ENCODE data around the gene MEGF11.

MEGF11 gene

GRCh38 chr15:65871886-65872285 lies 381.7 kb downstream of the MEGF11 start:
- in situ Hi-C loops (cut with MboI; ENCODE audit: low sequenced_read_pairs), result loop anchor here (25.0 kb wide), 1 partner anchor 235 kb away; no protein-coding TSS in a partner anchor

- in situ Hi-C loops (cut with MboI; ENCODE audit: low sequenced_read_pairs), result loop anchor here (25.0 kb wide), 1 partner anchor 234 kb away; no protein-coding TSS in a partner anchor
These were observed 382.5 kb downstream of the MEGF11 start for GRCh38 chr15:65870889-65871533.

GRCh38 chr15:65869954-65870871 lies 383.3 kb downstream of the MEGF11 start:
- in situ Hi-C loops (cut with MboI; ENCODE audit: low sequenced_read_pairs), result loop anchor here (25.0 kb wide), 1 partner anchor 233 kb away; no protein-coding TSS in a partner anchor

- in situ Hi-C loops (cut with MboI; ENCODE audit: low sequenced_read_pairs), result loop anchor here (25.0 kb wide), 1 partner anchor 232 kb away; no protein-coding TSS in a partner anchor
These were observed 384.2 kb downstream of the MEGF11 start, which contains the start of gene RAB11A for GRCh38 chr15:65869126-65869953. Gene RAB11A, plus strand, starts transcription at chr15:65869491. Its CDS starts 95 bp downstream, at chr15:65869586.

- in situ Hi-C loops (cut with MboI; ENCODE audit: low sequenced_read_pairs), result loop anchor here (25.0 kb wide), 1 partner anchor 231 kb away; no protein-coding TSS in a partner anchor
These were observed 384.9 kb downstream of the MEGF11 start for GRCh38 chr15:65868546-65869125.

GRCh38 chr15:65867933-65868332 lies 385.6 kb downstream of the MEGF11 start:
- in situ Hi-C loops (cut with MboI; ENCODE audit: low sequenced_read_pairs), result loop anchor here (25.0 kb wide), 1 partner anchor 231 kb away; no protein-coding TSS in a partner anchor

GRCh38 chr15:65867244-65867643 lies 386.3 kb downstream of the MEGF11 start:
- in situ Hi-C loops (cut with MboI; ENCODE audit: low sequenced_read_pairs), result loop anchor here (25.0 kb wide), 1 partner anchor 230 kb away; no protein-coding TSS in a partner anchor

GRCh38 chr15:65863106-65863505 lies 390.4 kb downstream of the MEGF11 start:
- in situ Hi-C loops (cut with MboI; ENCODE audit: low sequenced_read_pairs), result loop anchor here (25.0 kb wide), 1 partner anchor 226 kb away; no protein-coding TSS in a partner anchor

- in situ Hi-C loops (cut with MboI; ENCODE audit: low sequenced_read_pairs), result loop anchor here (25.0 kb wide), 1 partner anchor 225 kb away; no protein-coding TSS in a partner anchor
These were observed 390.9 kb downstream of the MEGF11 start for GRCh38 chr15:65862682-65863081.

- in situ Hi-C loops (cut with MboI; ENCODE audit: low sequenced_read_pairs), result loop anchor here (25.0 kb wide), 1 partner anchor 221 kb away; no protein-coding TSS in a partner anchor
These were observed 395.7 kb downstream of the MEGF11 start for GRCh38 chr15:65857718-65858402.

GRCh38 chr15:65856821-65857455 lies 396.6 kb downstream of the MEGF11 start:
- in situ Hi-C loops (cut with MboI; ENCODE audit: low sequenced_read_pairs), result loop anchor here (25.0 kb wide), 1 partner anchor 220 kb away; no protein-coding TSS in a partner anchor

GRCh38 chr15:65851981-65852380 lies 401.6 kb downstream of the MEGF11 start:
- in situ Hi-C loops (cut with MboI; ENCODE audit: low sequenced_read_pairs), result loop anchor here (25.0 kb wide), 1 partner anchor 215 kb away; no protein-coding TSS in a partner anchor

- in situ Hi-C loops (cut with MboI; ENCODE audit: low sequenced_read_pairs), result no loop called here
These were observed 405.6 kb downstream of the MEGF11 start for GRCh38 chr15:65847989-65848388.

GRCh38 chr15:65845826-65846519 lies 407.6 kb downstream of the MEGF11 start:
- in situ Hi-C loops (cut with MboI; ENCODE audit: low sequenced_read_pairs), result no loop called here
